ENCODE measurements around the gene METTL5.
"Not testable (repeated sequence)": the region's sequence is repeated elsewhere in the genome, so short reads cannot be mapped to it uniquely, and the experiment has no call there.

Gene METTL5

GRCh38 chr2:169824373-169825333 is at the start of gene METTL5:
Gene METTL5, minus strand, starts transcription at chr2:169824905. Its CDS starts 308 bp downstream, at chr2:169824597.
- peak; percentile 64 for DNase-seq (ENCODE audit: low read depth)

- DNase-seq (ENCODE audit: low read depth) = no peak
These were observed 47.3 kb upstream of the METTL5 start for GRCh38 chr2:169871994-169872393.

GRCh38 chr2:169871369-169871768 is 46.7 kb upstream of the METTL5 start:
- DNase-seq (ENCODE audit: low read depth) = not testable (repeated sequence)

GRCh38 chr2:169868951-169869350 is 44.2 kb upstream of the METTL5 start:
- DNase-seq (ENCODE audit: low read depth) = no peak

- no peak for DNase-seq (ENCODE audit: low read depth)
These were observed 42.9 kb upstream of the METTL5 start for GRCh38 chr2:169867579-169867978.

GRCh38 chr2:169866230-169866629 is 41.5 kb upstream of the METTL5 start:
- DNase-seq (ENCODE audit: low read depth) = not testable (repeated sequence)

GRCh38 chr2:169865492-169865891 is 40.8 kb upstream of the METTL5 start:
- DNase-seq (ENCODE audit: low read depth) = no peak

GRCh38 chr2:169862816-169863215 is 38.1 kb upstream of the METTL5 start:
- peak; percentile 25 for DNase-seq (ENCODE audit: low read depth)

GRCh38 chr2:169860149-169860548 is 35.4 kb upstream of the METTL5 start:
- no peak for DNase-seq (ENCODE audit: low read depth)

- no peak for DNase-seq (ENCODE audit: low read depth)
These were observed 34.7 kb upstream of the METTL5 start for GRCh38 chr2:169859423-169859822.

- not testable (repeated sequence) for DNase-seq (ENCODE audit: low read depth)
These were observed 30.9 kb upstream of the METTL5 start for GRCh38 chr2:169855281-169856258.

GRCh38 chr2:169853041-169853668 is 28.4 kb upstream of the METTL5 start:
- no peak for DNase-seq (ENCODE audit: low read depth)

GRCh38 chr2:169849710-169850109 is 25.0 kb upstream of the METTL5 start:
- DNase-seq (ENCODE audit: low read depth) = no peak

- DNase-seq (ENCODE audit: low read depth) = not testable (repeated sequence)
These were observed 24.4 kb upstream of the METTL5 start for GRCh38 chr2:169848959-169849693.

- DNase-seq (ENCODE audit: low read depth) = no peak
These were observed 20.3 kb upstream of the METTL5 start for GRCh38 chr2:169845016-169845415.

- DNase-seq (ENCODE audit: low read depth) = not testable (repeated sequence)
These were observed 16.9 kb upstream of the METTL5 start for GRCh38 chr2:169841625-169842024.

GRCh38 chr2:169840747-169841142 is 16.0 kb upstream of the METTL5 start:
- DNase-seq (ENCODE audit: low read depth) = no peak

GRCh38 chr2:169839954-169840746 is 15.4 kb upstream of the METTL5 start:
- peak; percentile 54 for DNase-seq (ENCODE audit: low read depth)

- no peak for DNase-seq (ENCODE audit: low read depth)
These were observed 14.2 kb upstream of the METTL5 start for GRCh38 chr2:169838743-169839489.

- DNase-seq (ENCODE audit: low read depth) = no peak
These were observed 9.7 kb upstream of the METTL5 start for GRCh38 chr2:169834401-169834800.

All from amniotic epithelial cell (primary cell).